NT2/D1 (cell line): ENCODE data around the gene ETV3.

Experiments
- SUZ12 ChIP-seq: IDR thresholded peaks from 2 replicates; pipeline ENCODE4 v1.6.1; 2011; ENCODE audit not compliant: insufficient read length, insufficient read depth; ENCODE audit errors: extremely low read depth
- YY1 ChIP-seq: IDR thresholded peaks from 2 replicates; pipeline ENCODE4 v1.6.1; 2011; ENCODE audit not compliant: insufficient read length, insufficient read depth
- ZNF274 ChIP-seq: IDR thresholded peaks from 2 replicates; pipeline ENCODE4 v1.6.1; 2011; ENCODE audit warnings: mild to moderate bottlenecking, low read depth, low read length

GRCh38 chr1:157106813-157107189 lies 31.4 kb downstream of the ETV3 start:
- no peak for TF ChIP-seq SUZ12
- no peak for TF ChIP-seq ZNF274
- no peak for TF ChIP-seq YY1
